SW480 (cell line): ENCODE results near the gene KCNE5.
A peak's percentile ranks its signal among the peaks of the same experiment; 100 is the strongest.
"Not testable (repeated sequence)": the region's sequence is repeated elsewhere in the genome, so short reads cannot be mapped to it uniquely, and the experiment has no call there.

ENCODE experiments used
- DNase-seq: peaks from one replicate; pipeline ENCODE4 v3.0.0-alpha.2; 2016; ENCODE audit warnings: low spot score

Gene KCNE5

DNA sequence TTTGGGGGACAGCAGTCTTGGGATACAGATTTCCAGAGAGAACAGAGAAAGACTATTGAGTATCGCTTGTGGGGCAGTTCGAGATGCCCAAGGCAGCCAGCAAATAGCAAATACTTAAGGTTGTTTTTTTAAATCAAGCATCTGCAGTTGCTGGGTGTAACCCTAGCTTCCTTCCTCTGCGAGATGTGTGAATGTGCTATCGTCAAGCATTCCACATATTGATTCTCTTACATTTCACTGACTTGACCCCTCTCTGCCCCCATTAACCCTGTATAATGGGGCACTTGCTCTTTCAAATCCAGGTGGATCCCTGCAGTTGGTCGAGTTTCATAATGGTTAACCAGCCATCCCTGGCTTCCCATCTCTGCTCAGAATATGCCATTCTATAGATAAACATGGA is 23.5 kb downstream of the KCNE5 start:
- DNase-seq: no peak

DNA sequence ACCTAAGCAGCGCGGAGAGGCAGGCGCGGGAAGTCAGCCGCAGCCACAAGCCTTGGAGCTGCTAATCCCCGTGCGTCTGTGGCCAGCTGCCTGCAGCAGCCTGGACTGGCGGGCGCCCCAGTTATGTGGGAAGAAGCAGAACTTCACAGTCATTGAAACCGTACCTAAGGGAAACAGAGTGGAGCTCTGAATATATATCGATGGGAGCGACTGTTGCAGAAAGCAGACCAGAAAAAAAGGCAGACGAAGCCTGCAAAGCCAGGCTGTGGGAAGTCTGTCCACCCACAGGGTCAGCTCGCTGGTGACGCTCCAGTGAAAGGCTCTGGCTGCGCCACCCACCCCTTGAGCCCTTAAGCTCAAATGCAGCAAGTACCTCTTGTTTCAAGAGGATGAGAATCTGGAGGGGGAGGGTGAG is 24.7 kb downstream of the KCNE5 start:
- DNase-seq: peak; percentile 1

GRCh38 chrX:109596015-109596414 is 29.0 kb downstream of the KCNE5 start:
- DNase-seq: no peak

- no peak for DNase-seq
These were observed 34.8 kb downstream of the KCNE5 start for GRCh38 chrX:109590176-109590575.

GRCh38 chrX:109585488-109585887 is 39.5 kb downstream of the KCNE5 start:
- no peak for DNase-seq

DNA sequence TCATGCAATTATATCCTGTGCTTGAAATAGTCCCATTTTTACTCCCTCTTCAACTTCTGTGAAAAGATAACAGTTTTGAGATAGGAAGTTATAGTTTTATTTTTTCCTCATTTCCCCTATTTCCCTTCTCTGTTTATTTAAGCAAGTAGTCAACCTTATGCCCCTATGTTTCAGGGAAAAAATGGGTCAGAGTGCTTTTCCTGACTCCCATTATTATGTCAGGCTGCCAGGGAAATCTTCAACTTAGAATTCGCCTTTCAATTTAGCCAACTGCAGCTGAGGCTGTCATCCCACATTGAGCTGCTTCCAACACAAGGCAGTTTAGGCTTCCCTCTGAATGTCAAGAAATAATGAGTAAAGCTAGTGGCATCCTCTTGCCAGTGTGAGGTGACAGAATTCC is 46.1 kb downstream of the KCNE5 start:
- no peak for DNase-seq

DNA sequence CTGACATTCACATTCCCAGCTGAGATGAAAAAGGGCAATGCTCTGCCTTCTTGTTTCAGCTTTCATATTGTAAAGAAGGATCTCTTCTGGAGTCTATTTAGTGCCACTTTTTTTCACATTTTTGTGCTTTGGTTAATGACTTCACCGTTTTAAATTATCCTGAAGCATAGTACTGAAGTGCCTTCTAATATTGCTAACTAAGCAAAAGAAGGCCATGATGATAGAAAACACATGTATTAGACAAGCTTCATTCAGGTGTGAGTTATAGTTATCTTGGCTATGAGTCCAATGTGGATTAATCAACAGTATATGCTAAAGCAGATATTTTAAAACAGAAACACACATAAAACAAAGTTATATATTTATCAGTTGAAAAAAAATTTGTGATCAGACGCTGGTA is 47.9 kb downstream of the KCNE5 start:
- DNase-seq: no peak

DNA sequence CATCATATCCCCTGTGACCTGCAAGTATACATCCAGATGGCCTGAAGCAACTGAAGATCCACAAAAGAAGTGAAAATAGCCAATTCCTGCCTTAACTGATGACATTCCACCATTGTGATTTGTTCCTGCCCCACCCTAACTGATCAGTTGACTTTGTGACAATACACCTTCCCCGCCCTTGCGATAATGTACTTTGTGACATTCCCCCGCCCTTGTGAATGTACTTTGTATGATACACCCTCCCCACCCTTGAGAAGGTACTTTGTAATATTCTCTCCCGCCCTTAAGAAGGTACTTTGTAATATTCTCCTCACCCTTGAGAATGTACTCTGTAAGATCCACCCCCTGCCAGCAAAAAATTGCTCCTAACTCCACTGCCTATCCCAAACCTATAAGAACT is 48.9 kb downstream of the KCNE5 start:
- DNase-seq: not testable (repeated sequence)
